LNCaP clone FGC (cell line): Measurements from ENCODE around the gene OCRL.
A peak's percentile ranks its signal among the peaks of the same experiment; 100 is the strongest.

Source experiments
- DNase-seq: peaks from one replicate; pipeline ENCODE4 v3.0.0-alpha.2; 2011; ENCODE audit warnings: low read depth
- H3K4me3 ChIP-seq: 2 replicates; pipeline ENCODE4 v1.5.1; 2011; ENCODE audit warnings: mild to moderate bottlenecking, low read depth, low read length, control low read depth
- TF ChIP-seq, protein P1 (sequence below): IDR thresholded peaks from 2 replicates; pipeline ENCODE4 v1.5.1; 2012; ENCODE audit warnings: mild to moderate bottlenecking; ENCODE audit not compliant: control insufficient read depth, insufficient read depth; ENCODE audit errors: extremely low read depth

The OCRL gene

DNA sequence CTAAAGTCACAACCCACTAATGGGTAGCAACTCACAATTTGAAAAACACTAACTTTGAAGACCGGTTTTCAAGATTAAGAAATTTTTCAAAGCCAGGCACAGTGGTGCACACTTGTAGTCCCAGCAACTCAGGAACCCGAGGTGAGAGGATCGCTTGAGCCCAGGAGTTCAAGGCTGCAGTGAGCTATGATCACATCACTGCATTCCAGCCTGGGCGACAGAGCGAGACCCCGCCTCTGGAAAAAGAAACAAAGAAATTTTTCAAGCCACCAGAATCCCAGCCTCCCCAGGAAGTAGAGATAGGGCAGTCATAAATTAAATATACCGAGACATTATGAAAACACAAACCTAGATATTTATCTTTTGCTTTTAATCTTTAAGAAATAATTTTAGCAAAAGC is 29.7 kb upstream of the OCRL start:
- TF ChIP-seq, protein P1, sequence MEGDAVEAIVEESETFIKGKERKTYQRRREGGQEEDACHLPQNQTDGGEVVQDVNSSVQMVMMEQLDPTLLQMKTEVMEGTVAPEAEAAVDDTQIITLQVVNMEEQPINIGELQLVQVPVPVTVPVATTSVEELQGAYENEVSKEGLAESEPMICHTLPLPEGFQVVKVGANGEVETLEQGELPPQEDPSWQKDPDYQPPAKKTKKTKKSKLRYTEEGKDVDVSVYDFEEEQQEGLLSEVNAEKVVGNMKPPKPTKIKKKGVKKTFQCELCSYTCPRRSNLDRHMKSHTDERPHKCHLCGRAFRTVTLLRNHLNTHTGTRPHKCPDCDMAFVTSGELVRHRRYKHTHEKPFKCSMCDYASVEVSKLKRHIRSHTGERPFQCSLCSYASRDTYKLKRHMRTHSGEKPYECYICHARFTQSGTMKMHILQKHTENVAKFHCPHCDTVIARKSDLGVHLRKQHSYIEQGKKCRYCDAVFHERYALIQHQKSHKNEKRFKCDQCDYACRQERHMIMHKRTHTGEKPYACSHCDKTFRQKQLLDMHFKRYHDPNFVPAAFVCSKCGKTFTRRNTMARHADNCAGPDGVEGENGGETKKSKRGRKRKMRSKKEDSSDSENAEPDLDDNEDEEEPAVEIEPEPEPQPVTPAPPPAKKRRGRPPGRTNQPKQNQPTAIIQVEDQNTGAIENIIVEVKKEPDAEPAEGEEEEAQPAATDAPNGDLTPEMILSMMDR = no peak

DNA sequence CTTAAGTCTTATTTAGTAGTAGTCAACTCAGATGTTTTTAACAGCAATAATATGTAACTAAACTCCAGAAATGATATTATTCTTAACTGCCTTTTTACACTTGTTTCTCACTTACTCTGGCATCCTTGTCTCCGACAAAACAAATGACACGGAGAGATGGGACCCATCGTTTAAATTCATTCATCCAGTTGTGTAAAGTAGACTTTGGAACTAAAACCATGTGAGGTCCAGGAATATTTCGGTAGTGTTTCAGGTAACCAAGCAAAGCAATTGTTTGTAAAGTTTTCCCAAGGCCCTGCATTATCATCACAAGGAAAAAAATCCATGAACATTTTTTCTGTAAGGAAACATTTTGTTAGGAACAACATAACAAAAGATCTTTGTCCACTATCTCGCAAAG is 28.4 kb upstream of the OCRL start:
- H3K4me3 ChIP-seq = no peak overlapping the region
- DNase-seq = no peak
- TF ChIP-seq, protein P1 = no peak

More for the DNA sequence above, 29.7 kb upstream of the OCRL start:
- no peak overlapping the region for H3K4me3 ChIP-seq
- no peak for DNase-seq

DNA sequence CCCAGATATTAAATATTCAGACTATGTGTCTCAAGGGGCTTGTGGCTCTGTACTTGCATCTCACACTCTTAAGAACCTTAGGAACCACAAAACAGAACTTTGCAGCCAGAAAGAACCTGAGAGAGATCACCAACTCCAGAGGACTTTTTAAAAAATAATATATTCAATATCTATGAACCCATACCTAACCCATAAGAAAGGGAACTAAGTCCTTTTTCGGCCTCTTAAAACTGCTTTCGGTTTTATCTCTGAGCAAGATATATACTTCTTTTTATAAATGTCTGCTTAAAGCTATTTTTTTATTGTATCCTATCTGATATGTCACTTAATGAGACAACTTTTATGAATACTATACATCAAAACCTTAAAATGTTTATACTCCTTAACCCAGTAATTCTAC is 27.6 kb upstream of the OCRL start:
- TF ChIP-seq, protein P1 = no peak
- no peak overlapping the region for H3K4me3 ChIP-seq
- no peak for DNase-seq

DNA sequence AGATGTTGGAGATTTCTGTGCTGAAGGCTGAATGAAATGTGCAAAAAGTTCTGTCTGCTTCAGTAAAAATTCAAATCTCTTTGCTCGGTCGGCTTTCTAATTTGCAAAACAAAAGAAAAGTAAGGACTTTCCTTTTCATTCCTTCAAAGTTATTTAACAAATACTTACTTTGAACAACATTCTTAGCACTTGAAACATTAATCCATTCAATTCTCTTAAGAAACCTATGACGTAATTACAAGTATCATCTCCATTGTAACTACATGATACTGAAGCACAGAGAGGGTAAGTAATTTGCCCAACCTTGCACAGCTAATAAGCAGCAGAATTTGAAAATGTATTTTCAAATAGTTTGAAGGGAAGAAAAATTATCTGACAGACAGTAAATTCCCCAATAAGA is 23.7 kb upstream of the OCRL start:
- DNase-seq = no peak
- TF ChIP-seq, protein P1 = no peak
- H3K4me3 ChIP-seq = no peak overlapping the region

DNA sequence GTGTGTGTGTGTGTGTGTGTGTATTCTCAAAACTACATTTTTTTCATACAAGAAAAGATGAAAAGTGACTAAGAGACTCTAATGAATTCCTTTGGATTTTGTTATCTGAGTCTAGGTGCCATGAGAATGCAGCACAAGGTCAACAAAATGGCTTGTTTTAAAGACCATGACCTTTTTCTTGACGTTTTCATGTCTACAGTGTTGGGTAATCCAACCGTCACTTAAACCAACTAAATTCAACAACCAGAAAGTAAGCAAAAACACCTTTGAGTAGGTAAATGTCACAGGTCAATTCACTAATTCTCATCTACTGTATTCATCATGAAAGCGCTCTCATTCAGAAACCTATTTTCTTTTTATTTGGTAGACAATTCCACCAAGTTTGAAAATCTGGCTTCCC is 19.9 kb upstream of the OCRL start:
- no peak overlapping the region for H3K4me3 ChIP-seq
- DNase-seq = no peak
- TF ChIP-seq, protein P1 = no peak

DNA sequence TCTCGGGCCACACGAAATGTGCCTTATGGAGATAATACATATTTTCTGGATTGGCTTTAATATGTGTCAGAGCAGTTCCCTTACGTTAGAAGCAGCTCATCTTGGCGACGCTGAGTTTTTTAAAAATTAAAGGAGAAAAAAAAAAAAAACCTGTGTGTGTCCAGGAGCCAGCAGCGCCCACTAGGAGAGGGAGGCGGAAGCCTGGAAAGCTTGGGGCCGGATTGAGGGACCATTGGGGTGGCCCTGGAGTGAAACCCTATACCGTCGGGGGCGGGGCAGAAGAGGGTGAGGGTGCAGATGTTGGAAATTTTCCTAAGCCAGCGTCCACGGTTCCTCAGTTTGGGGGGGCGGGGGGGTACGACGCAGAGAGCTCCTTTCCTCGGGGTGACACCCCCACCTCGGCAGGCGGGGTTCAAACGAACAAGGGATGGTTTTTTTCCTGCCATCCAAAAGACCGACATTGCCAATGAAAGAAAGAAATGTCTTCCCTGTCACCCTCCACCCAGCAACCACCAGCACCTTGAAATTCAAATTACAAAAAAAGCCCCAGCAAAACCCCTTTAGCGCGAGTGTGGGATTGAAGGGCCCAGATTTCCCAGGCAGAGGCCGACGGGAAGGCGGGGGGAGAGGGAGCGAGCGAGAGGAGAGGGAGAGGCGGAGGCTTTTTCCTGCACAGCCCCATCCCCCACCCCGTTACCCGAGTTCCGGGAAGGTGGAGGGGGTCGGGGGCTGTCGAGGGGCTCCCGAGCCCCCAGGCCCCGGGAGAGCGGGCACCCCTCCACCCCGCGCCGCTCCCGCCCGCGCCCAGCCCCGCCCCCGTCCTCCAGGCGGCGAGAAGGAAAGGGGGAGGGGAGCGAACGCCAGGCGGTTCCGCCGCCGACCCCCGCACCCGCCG is 17.6 kb upstream of the OCRL start:
- H3K4me3 ChIP-seq = peak overlapping the region; percentile 51
- DNase-seq = no peak
- TF ChIP-seq, protein P1 = no peak
